Effector CD4-positive, alpha-beta T cell (primary cell): Measurements from ENCODE around the gene DAZAP2.
A peak's percentile ranks its signal among the peaks of the same experiment; 100 is the strongest.
"Not testable (repeated sequence)": the region's sequence is repeated elsewhere in the genome, so short reads cannot be mapped to it uniquely, and the experiment has no call there.

ENCODE experiments used
- DNase-seq: peaks from one replicate; pipeline ENCODE4 v3.0.0-alpha.2; 2020

The DAZAP2 gene

GRCh38 chr12:51247523-51248206, 9.0 kb downstream of the DAZAP2 start:
- DNase-seq: no peak

- no peak for DNase-seq
These were observed 14.7 kb downstream of the DAZAP2 start for GRCh38 chr12:51253276-51253675.

GRCh38 chr12:51254536-51254935, 15.9 kb downstream of the DAZAP2 start:
- DNase-seq: no peak

- not testable (repeated sequence) for DNase-seq
These were observed 21.0 kb downstream of the DAZAP2 start for GRCh38 chr12:51259600-51259999.

GRCh38 chr12:51262758-51263177, 24.1 kb downstream of the DAZAP2 start:
- no peak for DNase-seq

GRCh38 chr12:51263341-51263740, 24.7 kb downstream of the DAZAP2 start:
- DNase-seq: no peak

GRCh38 chr12:51264297-51264696, 25.7 kb downstream of the DAZAP2 start:
- DNase-seq: no peak

GRCh38 chr12:51265024-51265423, 26.4 kb downstream of the DAZAP2 start:
- DNase-seq: no peak

GRCh38 chr12:51269174-51270066, 30.8 kb downstream of the DAZAP2 start:
- peak; percentile 54 for DNase-seq

- peak; percentile 34 for DNase-seq
These were observed 31.7 kb downstream of the DAZAP2 start, which contains the start of gene SMAGP for GRCh38 chr12:51270067-51270950. TSS of gene SMAGP (minus strand) at chr12:51270415. CDS start at chr12:51269278, 1,137 bp downstream.

- no peak for DNase-seq
These were observed 32.4 kb downstream of the DAZAP2 start for GRCh38 chr12:51270951-51271518.

- DNase-seq: not testable (repeated sequence)
These were observed 34.2 kb downstream of the DAZAP2 start for GRCh38 chr12:51272810-51273209.

- no peak for DNase-seq
These were observed 36.5 kb downstream of the DAZAP2 start for GRCh38 chr12:51275088-51275487.

GRCh38 chr12:51281202-51281924, 42.7 kb downstream of the DAZAP2 start:
- no peak for DNase-seq

GRCh38 chr12:51285843-51286242, 47.2 kb downstream of the DAZAP2 start:
- DNase-seq: no peak

- DNase-seq: not testable (repeated sequence)
These were observed 53.2 kb downstream of the DAZAP2 start for GRCh38 chr12:51291603-51292513.
